T-helper 2 cell treated with Interferon-gamma antibody and Interleukin-4, amounts not matched to agents 5 μg/mL and 100 μg/mL, for 36 hours (primary cell): Measurements from ENCODE around the gene PGS1.

ENCODE experiments used
- DNase-seq: peaks from one replicate; pipeline ENCODE4 v3.0.0; 2021; ENCODE audit warnings: low spot score
- H3K27ac Mint-ChIP-seq: one replicate; pipeline ENCODE4 v1.8.0; 2021; ENCODE audit warnings: mild to moderate bottlenecking, mixed read lengths
- H3K27me3 Mint-ChIP-seq: one replicate; pipeline ENCODE4 v1.8.0; 2021; ENCODE audit warnings: low read depth, mixed read lengths
- H3K36me3 Mint-ChIP-seq: one replicate; pipeline ENCODE4 v1.8.0; 2021; ENCODE audit warnings: low read depth, mixed read lengths
- H3K4me1 Mint-ChIP-seq: one replicate; pipeline ENCODE4 v1.8.0; 2021; ENCODE audit warnings: low read depth, mixed read lengths
- H3K4me3 Mint-ChIP-seq: one replicate; pipeline ENCODE4 v1.8.0; 2022; ENCODE audit warnings: mild to moderate bottlenecking, moderate library complexity, mixed read lengths
- H3K9me3 Mint-ChIP-seq: one replicate; pipeline ENCODE4 v1.8.0; 2021; ENCODE audit warnings: mixed read lengths

PGS1 gene

DNA sequence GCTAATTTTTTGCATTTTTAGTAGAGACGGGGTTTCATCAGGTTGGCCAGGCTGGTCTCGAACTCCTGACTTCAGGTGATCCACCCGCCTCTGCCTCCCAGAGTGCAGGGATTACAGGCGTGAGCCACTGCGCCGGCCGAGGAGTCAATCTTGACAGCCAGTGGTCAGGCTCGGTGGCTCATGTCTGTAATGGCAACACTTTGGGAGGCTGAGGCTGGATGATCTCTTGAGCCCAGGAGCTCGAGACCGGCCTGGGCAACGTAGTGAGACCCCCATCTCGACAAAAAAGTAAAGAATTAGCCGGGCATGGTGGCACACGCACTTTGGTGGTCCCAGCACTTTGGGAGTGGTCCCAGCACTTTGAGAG, 608 bp upstream of the PGS1 start:
- DNase-seq: no peak
- peak overlapping the region; percentile 92 for H3K4me3 Mint-ChIP-seq
- peak overlapping the region; percentile 63 for H3K27ac Mint-ChIP-seq
- peaks cover 32% of the 10 kb centered on the region for H3K4me1 Mint-ChIP-seq
- no peaks in the 10 kb centered on the region for H3K27me3 Mint-ChIP-seq
- H3K36me3 Mint-ChIP-seq: peaks cover 23% of the 10 kb centered on the region
- no peaks in the 10 kb centered on the region for H3K9me3 Mint-ChIP-seq

- Mint-ChIP-seq H3K9me3 (no peaks in the 10 kb centered on the region), H3K36me3 (peaks cover 26% of the 10 kb centered on the region), H3K27me3 (no peaks in the 10 kb centered on the region), H3K4me1 (peaks cover 45% of the 10 kb centered on the region), H3K4me3 (peak overlapping the region; percentile 92), H3K27ac (peak overlapping the region; percentile 88)
- no peak for DNase-seq
These were observed 662 bp downstream of the PGS1 start for GRCh38 chr17:78379131-78379491.

- Mint-ChIP-seq H3K4me3 (peak overlapping the region; percentile 92), H3K9me3 (no peaks in the 10 kb centered on the region), H3K4me1 (peaks cover 55% of the 10 kb centered on the region), H3K36me3 (peaks cover 31% of the 10 kb centered on the region), H3K27me3 (no peaks in the 10 kb centered on the region), H3K27ac (peak overlapping the region; percentile 89)
- DNase-seq: no peak
These were observed 1.9 kb downstream of the PGS1 start for GRCh38 chr17:78380370-78380769.

GRCh38 chr17:78381601-78382232, 3.3 kb downstream of the PGS1 start:
- no peaks in the 10 kb centered on the region for H3K27me3 Mint-ChIP-seq
- peaks cover 37% of the 10 kb centered on the region for H3K36me3 Mint-ChIP-seq
- peak; percentile 53 for DNase-seq
- H3K27ac Mint-ChIP-seq: peak overlapping the region; percentile 89
- no peaks in the 10 kb centered on the region for H3K9me3 Mint-ChIP-seq
- peak overlapping the region; percentile 92 for H3K4me3 Mint-ChIP-seq
- peaks cover 69% of the 10 kb centered on the region for H3K4me1 Mint-ChIP-seq

- H3K27ac Mint-ChIP-seq: peak overlapping the region; percentile 80
- no peaks in the 10 kb centered on the region for H3K9me3 Mint-ChIP-seq
- H3K36me3 Mint-ChIP-seq: peaks cover 40% of the 10 kb centered on the region
- peaks cover 81% of the 10 kb centered on the region for H3K4me1 Mint-ChIP-seq
- H3K27me3 Mint-ChIP-seq: no peaks in the 10 kb centered on the region
- peak; percentile 80 for DNase-seq
- peak overlapping the region; percentile 74 for H3K4me3 Mint-ChIP-seq
These were observed 5.4 kb downstream of the PGS1 start for GRCh38 chr17:78383725-78384471.

GRCh38 chr17:78384479-78385175, 6.2 kb downstream of the PGS1 start:
- H3K27me3 Mint-ChIP-seq: no peaks in the 10 kb centered on the region
- H3K9me3 Mint-ChIP-seq: no peaks in the 10 kb centered on the region
- DNase-seq: no peak
- H3K36me3 Mint-ChIP-seq: peaks cover 36% of the 10 kb centered on the region
- peak overlapping the region; percentile 94 for H3K27ac Mint-ChIP-seq
- peak overlapping the region; percentile 85 for H3K4me3 Mint-ChIP-seq
- peaks cover 77% of the 10 kb centered on the region for H3K4me1 Mint-ChIP-seq

GRCh38 chr17:78387977-78388941, 9.8 kb downstream of the PGS1 start:
- Mint-ChIP-seq H3K36me3 (peaks cover 22% of the 10 kb centered on the region), H3K4me3 (peak overlapping the region; percentile 74), H3K4me1 (peaks cover 52% of the 10 kb centered on the region), H3K27me3 (no peaks in the 10 kb centered on the region), H3K9me3 (no peaks in the 10 kb centered on the region), H3K27ac (peak overlapping the region; percentile 85)
- DNase-seq: no peak

- peaks cover 23% of the 10 kb centered on the region for H3K36me3 Mint-ChIP-seq
- no peaks in the 10 kb centered on the region for H3K9me3 Mint-ChIP-seq
- DNase-seq: no peak
- H3K4me1 Mint-ChIP-seq: peaks cover 32% of the 10 kb centered on the region
- no peak overlapping the region for H3K4me3 Mint-ChIP-seq
- no peaks in the 10 kb centered on the region for H3K27me3 Mint-ChIP-seq
- no peak overlapping the region for H3K27ac Mint-ChIP-seq
These were observed 12.0 kb downstream of the PGS1 start for GRCh38 chr17:78390241-78391050.

DNA sequence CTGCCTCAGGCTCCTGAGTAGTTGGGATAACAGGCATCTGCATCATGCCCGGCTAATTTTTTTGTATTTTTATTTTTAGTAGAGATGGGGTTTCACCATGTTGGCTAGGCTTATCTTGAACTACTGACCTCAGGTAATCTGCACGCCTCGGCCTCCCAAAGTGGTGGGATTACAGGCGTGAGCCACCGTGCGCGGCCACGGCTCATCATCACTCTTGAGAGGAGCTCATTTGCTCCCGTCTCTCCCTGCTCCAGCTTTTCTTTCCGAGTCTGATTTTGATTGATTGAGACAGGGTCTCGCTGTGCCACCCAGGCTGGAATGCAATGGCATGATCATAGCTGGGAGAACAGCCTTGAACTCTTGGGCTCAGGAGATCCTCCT, 12.6 kb downstream of the PGS1 start:
- Mint-ChIP-seq H3K4me3 (no peak overlapping the region), H3K27ac (no peak overlapping the region), H3K27me3 (no peaks in the 10 kb centered on the region), H3K36me3 (peaks cover 27% of the 10 kb centered on the region), H3K4me1 (peaks cover 26% of the 10 kb centered on the region), H3K9me3 (no peaks in the 10 kb centered on the region)
- no peak for DNase-seq

DNA sequence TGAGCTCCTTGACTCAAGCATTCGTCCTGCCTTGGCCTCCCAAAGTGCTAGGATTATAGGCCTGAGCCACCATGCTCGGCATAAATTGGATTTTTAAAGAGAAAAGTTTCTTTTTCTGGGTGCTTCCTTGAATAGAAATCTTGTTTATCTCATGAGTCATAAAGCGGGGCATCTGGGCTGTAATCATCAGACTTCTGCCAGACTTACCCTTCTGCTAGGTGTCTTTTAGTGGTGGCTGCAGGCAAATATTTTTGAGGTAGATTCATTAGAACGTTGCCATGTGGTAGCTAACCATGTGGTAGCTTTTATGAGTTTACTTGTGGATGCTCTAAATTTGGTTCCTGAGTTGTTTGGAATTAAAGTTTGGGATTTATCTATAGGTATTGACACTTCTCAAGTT, 13.4 kb downstream of the PGS1 start:
- H3K4me3 Mint-ChIP-seq: no peak overlapping the region
- no peaks in the 10 kb centered on the region for H3K9me3 Mint-ChIP-seq
- no peak for DNase-seq
- no peak overlapping the region for H3K27ac Mint-ChIP-seq
- peaks cover 18% of the 10 kb centered on the region for H3K4me1 Mint-ChIP-seq
- H3K27me3 Mint-ChIP-seq: no peaks in the 10 kb centered on the region
- peaks cover 26% of the 10 kb centered on the region for H3K36me3 Mint-ChIP-seq

GRCh38 chr17:78392295-78392694, 13.8 kb downstream of the PGS1 start:
- Mint-ChIP-seq H3K36me3 (peaks cover 30% of the 10 kb centered on the region), H3K27ac (no peak overlapping the region), H3K4me1 (peaks cover 16% of the 10 kb centered on the region)

DNA sequence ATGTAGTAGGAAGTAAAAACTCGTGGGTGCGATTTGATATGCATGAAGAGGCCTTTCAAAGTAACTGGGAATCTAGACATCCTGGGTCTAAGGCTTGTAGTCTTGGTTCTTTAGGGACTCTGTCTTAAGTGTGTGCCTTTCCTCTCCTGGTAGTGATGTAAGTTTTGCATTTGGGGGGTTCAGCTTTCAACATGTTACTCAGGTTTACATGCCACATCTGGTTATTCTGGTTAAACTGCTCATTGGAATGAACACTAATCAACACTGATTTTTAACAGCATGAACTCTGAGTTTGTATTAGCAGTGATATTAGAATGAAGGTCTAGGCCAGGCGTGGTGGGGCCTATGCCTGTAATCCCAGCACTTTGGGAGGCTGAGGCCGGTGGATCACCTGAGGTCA, 15.1 kb downstream of the PGS1 start:
- Mint-ChIP-seq H3K27me3 (no peaks in the 10 kb centered on the region), H3K4me1 (peaks cover 8% of the 10 kb centered on the region), H3K4me3 (no peak overlapping the region), H3K9me3 (no peaks in the 10 kb centered on the region), H3K36me3 (peaks cover 33% of the 10 kb centered on the region), H3K27ac (no peak overlapping the region)
- DNase-seq: no peak

More at GRCh38 chr17:78392295-78392694, 13.8 kb downstream of the PGS1 start:
- Mint-ChIP-seq H3K27me3 (no peaks in the 10 kb centered on the region), H3K4me3 (no peak overlapping the region), H3K9me3 (no peaks in the 10 kb centered on the region)
- DNase-seq: no peak

GRCh38 chr17:78394209-78394608, 15.8 kb downstream of the PGS1 start:
- no peak overlapping the region for H3K27ac Mint-ChIP-seq
- H3K4me3 Mint-ChIP-seq: no peak overlapping the region
- no peaks in the 10 kb centered on the region for H3K27me3 Mint-ChIP-seq
- H3K4me1 Mint-ChIP-seq: peaks cover 4% of the 10 kb centered on the region
- no peaks in the 10 kb centered on the region for H3K9me3 Mint-ChIP-seq
- H3K36me3 Mint-ChIP-seq: peaks cover 38% of the 10 kb centered on the region
- DNase-seq: no peak
